Pancreas (tissue), 10 donors: ENCODE results near the gene SMC5. TPM values are rescaled to one million over a fixed set of nuclear protein-coding genes. Genes with fewer than 3 reads are reported as not detected.

Experiments
- ATAC-seq, 4 donors: fragments of 200-7000 bp; cut with Tn5 transposase; one replicate each; pipeline versions ENCODE4 v1.8.0 to v1.9.1; 2020; ENCODE audit warnings: mild to moderate bottlenecking in 4 of 4, moderate library complexity in 4 of 4
- DNase-seq, 6 donors: peaks; one replicate each; pipeline ENCODE4 v3.0.0-alpha.2; 2020
- FAIRE-seq: peaks from 2 replicates; lab custom pipeline; 2012; peaks lifted over from hg19 to GRCh38; lab: Jason Lieb, UNC
- H3K27ac ChIP-seq, 4 donors: fragments of 200-600 bp; sonication (generic); 1 replicate in 3 of 4; 2 replicates in 1 of 4; pipeline versions ENCODE4 v1.5.0 to v1.8.0; 2020
- H3K27me3 ChIP-seq, 4 donors: fragments of 200-600 bp; one replicate each; pipeline ENCODE4 v1.8.0; 2021
- H3K36me3 ChIP-seq, 3 donors: fragments of 200-600 bp; sonication (generic) in 1 of 3; one replicate each; pipeline versions ENCODE4 v1.5.0 to v1.8.0; 2020 to 2021
- H3K4me1 ChIP-seq, 3 donors: fragments of 200-600 bp; one replicate each; pipeline ENCODE4 v1.8.0; 2021
- H3K4me3 ChIP-seq, 4 donors: fragments of 200-600 bp; sonication (generic) in 2 of 4; one replicate each; pipeline versions ENCODE4 v1.5.0 to v1.8.0; 2020 to 2021
- H3K9me3 ChIP-seq, 4 donors: fragments of 200-600 bp; one replicate each; pipeline ENCODE4 v1.8.0; 2021
- CTCF ChIP-seq, 4 donors: fragments of 200-600 bp; sonication (generic) in 3 of 4; IDR thresholded peaks; one replicate each; pipeline versions ENCODE4 v1.5.0 to v1.8.0; 2021; ENCODE audit warnings: antibody characterized with exemption in 4 of 4
- WGBS, 2 donors: extraction: QIAGEN DNeasy Blood & Tissue Kit; methylation state at CpG; one replicate each; pipeline ENCODE4 v1.1.7; 2013; 5-methylcytosine and 5-hydroxymethylcytosine counted together
- intact Hi-C, 3 donors: fragments of 100-400 bp; cut with DNase I; formaldehyde crosslinking; loops; one replicate each; pipeline versions ENCODE4 v1.11.1 to v1.14.2; 2022
- polyA plus RNA-seq, 2 donors: library from polyadenylated mRNA; stranded (reverse); fragments of 200-250 nt; gene quantifications; one replicate each; pipeline ENCODE4 v1.2.3, GENCODE V29; 2013
- total RNA-seq, 6 donors: library from RNA; stranded (reverse); fragmentation: NEBNext Ultra II Directional in 4 of 6; extraction: Animal tissue kit (Norgen Biotek cat#: 25700) in 4 of 6; gene quantifications; one replicate each; pipeline versions ENCODE4 v1.2.1 to v1.2.4, GENCODE V29; 2021 to 2023
- donor health status: healthy with polysubstance abuse.
- donor health status: DM: no; HTN: no; CAD: no; lungs with moderate emphysema.
- donor health status: DM: no; HTN: no; CAD: no.
- donor health status: control.
- donor health status: control.
- donor health status: Bipolar disorder and iron deficiency.
- donor health status: DM: yes; HTN: yes; CAD: no.
- donor health status: DM: no; HTN: no; CAD: no.
- donor health status: DM: no; HTN: no; CAD: no.
- donor health status: DM: yes; HTN: yes; CAD: no.

SMC5 gene
- total and polyA plus RNA-seq, 8 donors: 6.1 to 23.2 (median 14.5) TPM

- Histone ChIP-seq H3K27ac (no peak overlapping the region), H3K4me1 (peaks cover 0 to 15% (median 10%) of the 10 kb centered on the region in 3 donors), H3K4me3 (no peak overlapping the region), H3K9me3 (peaks cover 0 to 4% (median 0%) of the 10 kb centered on the region in 4 donors), H3K36me3 (no peaks in the 10 kb centered on the region), H3K27me3 (no peaks in the 10 kb centered on the region)
- DNase-seq (no peak), FAIRE-seq (no peak), ATAC-seq (no peak)
- intact Hi-C loops: no loop called here
- WGBS, 2 donors: 87 to 98% methylated on average over 1 of the region's 1 CpG
- no peak for TF ChIP-seq CTCF (IDR thresholded peaks at IDR 0.05)
Observed at GRCh38 chr9:70250221-70250620, 8.6 kb upstream of the SMC5 start.

- H3K36me3 ChIP-seq: no peaks in the 10 kb centered on the region
- no peak for DNase-seq
- ATAC-seq: no peak
- TF ChIP-seq CTCF (IDR thresholded peaks at IDR 0.05): no peak
- H3K4me1 ChIP-seq: peaks cover 0 to 37% (median 25%) of the 10 kb centered on the region in 3 donors
- no peak for FAIRE-seq
- intact Hi-C loops: no loop called here
- peak overlapping the region in 3 of 4 donors; percentile 5 to 84 (median 66) for H3K4me3 ChIP-seq
- H3K9me3 ChIP-seq: peaks cover 0 to 4% (median 0%) of the 10 kb centered on the region in 4 donors
- no peaks in the 10 kb centered on the region for H3K27me3 ChIP-seq
- H3K27ac ChIP-seq: peak overlapping the region; percentile 44 to 99 (median 92)
Observed at GRCh38 chr9:70255486-70255885, 3.3 kb upstream of the SMC5 start.

DNA sequence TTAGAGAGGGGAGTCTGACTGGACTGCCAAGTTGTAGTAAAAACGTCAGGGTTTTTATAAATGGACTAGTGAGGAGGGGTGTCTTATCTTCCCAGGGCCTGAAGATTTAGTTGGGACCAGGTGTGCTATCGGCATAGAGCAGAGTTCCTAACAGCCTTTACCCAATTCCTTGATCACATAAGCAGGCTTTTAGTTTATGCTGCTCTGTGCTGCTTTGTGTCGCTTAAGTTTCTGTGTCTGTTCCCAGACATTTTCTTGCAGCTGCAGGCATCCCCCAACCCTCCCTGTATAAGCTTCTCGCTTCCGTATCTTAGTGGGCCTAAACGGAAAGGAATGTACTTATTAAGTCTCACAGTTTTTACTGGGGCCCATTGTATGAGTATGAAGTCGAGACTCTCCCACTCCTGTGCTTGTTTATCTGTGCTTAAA, 2.6 kb upstream of the SMC5 start:
- peak in 1 of 4 donors; percentile 6 for ATAC-seq
- H3K9me3 ChIP-seq: peaks cover 0 to 4% (median 0%) of the 10 kb centered on the region in 4 donors
- H3K4me1 ChIP-seq: peaks cover 3 to 43% (median 30%) of the 10 kb centered on the region in 3 donors
- no peaks in the 10 kb centered on the region for H3K36me3 ChIP-seq
- no peaks in the 10 kb centered on the region for H3K27me3 ChIP-seq
- H3K27ac ChIP-seq: peak overlapping the region; percentile 44 to 99 (median 92)
- FAIRE-seq: no peak
- 8 to 10% methylated on average over 7 of the region's 7 CpGs for whole genome bisulfite sequencing, 2 donors
- intact Hi-C loops: no loop called here
- H3K4me3 ChIP-seq: peak overlapping the region in 3 of 4 donors; percentile 5 to 84 (median 66)
- no peak for DNase-seq
- TF ChIP-seq CTCF (IDR thresholded peaks at IDR 0.05): no peak

- no peak for FAIRE-seq
- peaks cover 0 to 4% (median 0%) of the 10 kb centered on the region in 4 donors for H3K9me3 ChIP-seq
- TF ChIP-seq CTCF (IDR thresholded peaks at IDR 0.05): no peak
- peak overlapping the region in 3 of 4 donors; percentile 66 to 84 (median 77) for H3K4me3 ChIP-seq
- ATAC-seq: no peak
- whole genome bisulfite sequencing, 2 donors: 17 to 22% methylated on average over 3 of the region's 3 CpGs
- intact Hi-C loops: no loop called here
- H3K36me3 ChIP-seq: no peaks in the 10 kb centered on the region
- DNase-seq: no peak
- H3K27ac ChIP-seq: peak overlapping the region; percentile 88 to 99 (median 96)
- H3K4me1 ChIP-seq: peaks cover 14 to 54% (median 39%) of the 10 kb centered on the region in 3 donors
- no peaks in the 10 kb centered on the region for H3K27me3 ChIP-seq
Observed at GRCh38 chr9:70257502-70257901, 1.3 kb upstream of the SMC5 start.

- intact Hi-C loops: no loop called here
- FAIRE-seq: no peak
- peaks cover 14 to 58% (median 43%) of the 10 kb centered on the region in 3 donors for H3K4me1 ChIP-seq
Observed at GRCh38 chr9:70257991-70258691, 637 bp upstream of the SMC5 start.

More at GRCh38 chr9:70257991-70258691, 637 bp upstream of the SMC5 start:
- no peaks in the 10 kb centered on the region for H3K36me3 ChIP-seq
- H3K4me3 ChIP-seq: peak overlapping the region; percentile 2 to 84 (median 72)
- ATAC-seq: peak; percentile 63 to 78 (median 72)
- peaks cover 0 to 4% (median 0%) of the 10 kb centered on the region in 4 donors for H3K9me3 ChIP-seq
- peak overlapping the region; percentile 88 to 99 (median 96) for H3K27ac ChIP-seq
- no peaks in the 10 kb centered on the region for H3K27me3 ChIP-seq
- TF ChIP-seq CTCF (IDR thresholded peaks at IDR 0.05): no peak
- WGBS, 2 donors: 3% methylated on average over 26 to 27 of the region's 27 CpGs
- peak in 5 of 6 donors; percentile 72 to 90 (median 81) for DNase-seq
